ENCODE results near the gene SPSB4. TPM values are rescaled to one million over a fixed set of nuclear protein-coding genes. Genes with fewer than 3 reads are reported as not detected.

Gene SPSB4
- total and polyA plus RNA-seq, 2 of the 13 experiments (the other 11 are each of a cell fraction or from before 2014, with no cell fraction given), result not detected

DNA sequence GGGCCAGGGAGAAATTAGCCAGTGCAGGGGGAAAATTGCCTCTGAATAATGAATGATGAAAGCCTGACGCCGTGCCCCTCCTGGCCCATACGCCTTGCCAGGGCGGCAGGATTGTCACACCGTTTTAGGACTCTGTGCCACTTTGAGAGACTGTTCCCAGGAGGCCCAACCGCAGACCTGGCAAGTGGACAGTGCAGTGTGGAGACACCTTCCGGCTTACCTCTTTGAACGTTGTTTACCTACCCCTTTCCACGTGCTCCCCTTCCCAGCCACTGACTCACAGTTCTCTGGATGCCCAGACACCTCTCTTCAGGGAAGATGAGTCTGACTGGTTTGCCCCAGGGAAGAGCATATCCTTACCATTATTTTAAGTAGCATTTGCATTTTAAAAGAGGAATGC is 96.5 kb downstream of the SPSB4 start:
- H4K20me1 ChIP-seq (ENCODE audit: insufficient read depth, low read length), result no peaks in the 10 kb centered on the region
- peak overlapping the region; percentile 61 for H3K4me2 ChIP-seq (ENCODE audit: low read depth, low read length)
- H3K4me1 ChIP-seq (ENCODE audit: insufficient read depth, low read length), result peaks cover 27% of the 10 kb centered on the region
- no peaks in the 10 kb centered on the region for H3K36me3 ChIP-seq (replicated peaks in 1 of 2; ENCODE audit: control insufficient read depth in 1 of 2, insufficient read depth in 2 of 2, low read length in 2 of 2)
- H3K79me2 ChIP-seq (ENCODE audit: insufficient read depth, low read length), result no peaks in the 10 kb centered on the region
- WGBS (ENCODE audit: low lambda C conversion rate), result 0% methylated on average over 8 of the region's 9 CpGs
- H2AFZ ChIP-seq (ENCODE audit: low read length), result no peak overlapping the region
- H3K9ac ChIP-seq (ENCODE audit: insufficient read depth, low read depth, low read length), result no peak overlapping the region
- peak; percentile 67 for FAIRE-seq
- ChIA-PET POLR2A (no interaction called here), CTCF (ENCODE audit: low intra/inter-chr PET ratio, low total read pairs) (no interaction called here)
- intact Hi-C loops (cut with micrococcal nuclease; ENCODE audit: unreplicated experiment), result no loop called here
- peak overlapping the region in 1 of 3 experiments; percentile 32; a peak in 2 of 6 replicates for H3K4me3 ChIP-seq (replicated peaks in 1 of 3; ENCODE audit: insufficient read depth in 1 of 3, low read depth in 2 of 3, low read length in 3 of 3)
- in situ Hi-C loops (cut with HindIII; ENCODE audit: extremely low pct_ligation_motif_present, low pct_unique_long_range_greater_than_20kb), result no loop called here
- H3K9me3 ChIP-seq (ENCODE audit: low read length), result no peaks in the 10 kb centered on the region
- DNase-seq (ENCODE audit: low spot score), result peak; percentile 82
- no TSS peak for BruUV-seq (replicated peaks)
- peak; percentile 95 for ATAC-seq
- no peak overlapping the region for H3K27ac ChIP-seq (ENCODE audit: extremely low read length, insufficient read depth, low read length)
- H3K27me3 ChIP-seq (ENCODE audit: control insufficient read depth in 1 of 2, insufficient read depth in 2 of 2, low read length in 2 of 2), result no peaks in the 10 kb centered on the region
- TF ChIP-seq, protein P1, sequence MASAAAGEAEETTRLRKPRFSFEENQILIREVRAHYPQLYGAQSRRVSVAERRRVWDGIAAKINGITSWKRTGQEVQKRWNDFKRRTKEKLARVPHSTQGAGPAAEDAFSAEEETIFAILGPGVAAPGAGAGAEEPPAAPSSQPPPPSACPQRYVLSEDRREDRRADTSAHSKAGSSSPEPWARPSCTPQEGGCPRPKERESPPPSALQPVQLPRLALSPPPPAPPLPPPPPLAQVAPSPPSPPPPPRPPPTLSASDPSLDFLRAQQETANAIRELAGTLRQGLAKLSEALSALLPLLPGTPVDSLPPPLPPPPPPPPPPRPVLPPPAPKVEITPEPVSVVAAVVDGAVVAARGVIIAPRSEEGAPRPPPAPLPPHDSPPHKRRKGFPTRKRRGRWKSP (CRISPR knock-in tag; IDR thresholded peaks at IDR 0.05), result peak; percentile 49; the same call in 1 of the 2 replicates
- TF ChIP-seq ATF7 (IDR thresholded peaks at IDR 0.05), result no peak
- no peak for TF ChIP-seq ATF7 (CRISPR knock-in tag; IDR thresholded peaks at IDR 0.05)
- no peak for TF ChIP-seq ELF1 (CRISPR knock-in tag; IDR thresholded peaks at IDR 0.05)
- TF ChIP-seq SPEN (CRISPR knock-in tag; IDR thresholded peaks at IDR 0.05; ENCODE audit: low read depth), result peak; percentile 67; the same call in 1 of the 2 replicates
- no peak for TF ChIP-seq KLF6 (CRISPR knock-in tag; IDR thresholded peaks at IDR 0.05)
- TF ChIP-seq, protein P2, sequence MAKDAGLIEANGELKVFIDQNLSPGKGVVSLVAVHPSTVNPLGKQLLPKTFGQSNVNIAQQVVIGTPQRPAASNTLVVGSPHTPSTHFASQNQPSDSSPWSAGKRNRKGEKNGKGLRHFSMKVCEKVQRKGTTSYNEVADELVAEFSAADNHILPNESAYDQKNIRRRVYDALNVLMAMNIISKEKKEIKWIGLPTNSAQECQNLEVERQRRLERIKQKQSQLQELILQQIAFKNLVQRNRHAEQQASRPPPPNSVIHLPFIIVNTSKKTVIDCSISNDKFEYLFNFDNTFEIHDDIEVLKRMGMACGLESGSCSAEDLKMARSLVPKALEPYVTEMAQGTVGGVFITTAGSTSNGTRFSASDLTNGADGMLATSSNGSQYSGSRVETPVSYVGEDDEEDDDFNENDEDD (CRISPR knock-in tag; IDR thresholded peaks at IDR 0.05; ENCODE audit: borderline replicate concordance), result peak; percentile 51; the same call in 1 of the 2 replicates
- TF ChIP-seq EP300 (IDR thresholded peaks at IDR 0.05; ENCODE audit: low read depth in 2 of 2, low read length in 2 of 2), result peak in 1 of 2 experiments; percentile 59; a peak in 2 of 4 replicates
- peak; percentile 48; the same call in 1 of the 2 replicates for TF ChIP-seq EP300 (CRISPR knock-in tag; IDR thresholded peaks at IDR 0.05; ENCODE audit: borderline replicate concordance)
- TF ChIP-seq, protein P3, sequence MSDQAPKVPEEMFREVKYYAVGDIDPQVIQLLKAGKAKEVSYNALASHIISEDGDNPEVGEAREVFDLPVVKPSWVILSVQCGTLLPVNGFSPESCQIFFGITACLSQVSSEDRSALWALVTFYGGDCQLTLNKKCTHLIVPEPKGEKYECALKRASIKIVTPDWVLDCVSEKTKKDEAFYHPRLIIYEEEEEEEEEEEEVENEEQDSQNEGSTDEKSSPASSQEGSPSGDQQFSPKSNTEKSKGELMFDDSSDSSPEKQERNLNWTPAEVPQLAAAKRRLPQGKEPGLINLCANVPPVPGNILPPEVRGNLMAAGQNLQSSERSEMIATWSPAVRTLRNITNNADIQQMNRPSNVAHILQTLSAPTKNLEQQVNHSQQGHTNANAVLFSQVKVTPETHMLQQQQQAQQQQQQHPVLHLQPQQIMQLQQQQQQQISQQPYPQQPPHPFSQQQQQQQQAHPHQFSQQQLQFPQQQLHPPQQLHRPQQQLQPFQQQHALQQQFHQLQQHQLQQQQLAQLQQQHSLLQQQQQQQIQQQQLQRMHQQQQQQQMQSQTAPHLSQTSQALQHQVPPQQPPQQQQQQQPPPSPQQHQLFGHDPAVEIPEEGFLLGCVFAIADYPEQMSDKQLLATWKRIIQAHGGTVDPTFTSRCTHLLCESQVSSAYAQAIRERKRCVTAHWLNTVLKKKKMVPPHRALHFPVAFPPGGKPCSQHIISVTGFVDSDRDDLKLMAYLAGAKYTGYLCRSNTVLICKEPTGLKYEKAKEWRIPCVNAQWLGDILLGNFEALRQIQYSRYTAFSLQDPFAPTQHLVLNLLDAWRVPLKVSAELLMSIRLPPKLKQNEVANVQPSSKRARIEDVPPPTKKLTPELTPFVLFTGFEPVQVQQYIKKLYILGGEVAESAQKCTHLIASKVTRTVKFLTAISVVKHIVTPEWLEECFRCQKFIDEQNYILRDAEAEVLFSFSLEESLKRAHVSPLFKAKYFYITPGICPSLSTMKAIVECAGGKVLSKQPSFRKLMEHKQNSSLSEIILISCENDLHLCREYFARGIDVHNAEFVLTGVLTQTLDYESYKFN (CRISPR knock-in tag; conservative IDR thresholded peaks at IDR 0.05), result peak; percentile 59
- peak; percentile 47; the same call in 1 of the 2 replicates for TF ChIP-seq ZNF878 (CRISPR knock-in tag; IDR thresholded peaks at IDR 0.05)
- no peak for TF ChIP-seq ATM (IDR thresholded peaks at IDR 0.05; ENCODE audit: borderline replicate concordance)
- TF ChIP-seq MEIS1 (CRISPR knock-in tag; IDR thresholded peaks at IDR 0.05; ENCODE audit: borderline replicate concordance), result no peak
- peak; percentile 46; the same call in 1 of the 2 replicates for TF ChIP-seq ARNT2 (CRISPR knock-in tag; IDR thresholded peaks at IDR 0.05; ENCODE audit: low read depth)
- TF ChIP-seq NR2F6 (IDR thresholded peaks at IDR 0.05), result 0 out of 2 replicates have a peak, but pooled peaks have one; percentile 15
- TF ChIP-seq NR2F6 (CRISPR knock-in tag; IDR thresholded peaks at IDR 0.05), result no peak
- TF ChIP-seq HHEX (CRISPR knock-in tag; IDR thresholded peaks at IDR 0.05), result 0 out of 2 replicates have a peak, but pooled peaks have one; percentile 18
- TF ChIP-seq, protein P4, sequence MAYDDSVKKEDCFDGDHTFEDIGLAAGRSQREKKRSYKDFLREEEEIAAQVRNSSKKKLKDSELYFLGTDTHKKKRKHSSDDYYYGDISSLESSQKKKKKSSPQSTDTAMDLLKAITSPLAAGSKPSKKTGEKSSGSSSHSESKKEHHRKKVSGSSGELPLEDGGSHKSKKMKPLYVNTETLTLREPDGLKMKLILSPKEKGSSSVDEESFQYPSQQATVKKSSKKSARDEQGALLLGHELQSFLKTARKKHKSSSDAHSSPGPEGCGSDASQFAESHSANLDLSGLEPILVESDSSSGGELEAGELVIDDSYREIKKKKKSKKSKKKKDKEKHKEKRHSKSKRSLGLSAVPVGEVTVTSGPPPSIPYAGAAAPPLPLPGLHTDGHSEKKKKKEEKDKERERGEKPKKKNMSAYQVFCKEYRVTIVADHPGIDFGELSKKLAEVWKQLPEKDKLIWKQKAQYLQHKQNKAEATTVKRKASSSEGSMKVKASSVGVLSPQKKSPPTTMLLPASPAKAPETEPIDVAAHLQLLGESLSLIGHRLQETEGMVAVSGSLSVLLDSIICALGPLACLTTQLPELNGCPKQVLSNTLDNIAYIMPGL (CRISPR knock-in tag; IDR thresholded peaks at IDR 0.05; ENCODE audit: borderline replicate concordance in 1 of 2, low read depth in 1 of 2), result 0 out of 4 replicates have a peak, but pooled peaks of 1 of the 2 experiments have one; percentile 23
